Thoracic aorta (tissue), 2 donors: ENCODE measurements around the gene ARHGAP22. TPM values are rescaled to one million over a fixed set of nuclear protein-coding genes. Genes with fewer than 3 reads are reported as not detected.

Source experiments
- ATAC-seq: fragments of 150-250 bp; one replicate; pipeline ENCODE4 v1.8.0; 2017; ENCODE audit warnings: low read depth; ENCODE audit not compliant: insufficient number of reproducible peaks, low FRiP score
- DNase-seq: peaks from one replicate; pipeline ENCODE4 v3.0.0-alpha.2; 2020; ENCODE audit warnings: low spot score
- H3K27ac ChIP-seq, 2 donors: fragments of 200-600 bp; sonication (generic); 1 replicate in 1 of 2; 2 replicates in 1 of 2; pipeline ENCODE4 v1.5.1; 2016; ENCODE audit warnings: mild to moderate bottlenecking in 2 of 2, moderate library complexity in 2 of 2
- H3K27me3 ChIP-seq: fragments of 200-600 bp; sonication (generic); replicated peaks from 2 replicates; pipeline ENCODE4 v1.6.0; 2016; ENCODE audit warnings: mild to moderate bottlenecking; ENCODE audit not compliant: insufficient read depth
- H3K36me3 ChIP-seq: fragments of 200-600 bp; sonication (generic); one replicate; pipeline ENCODE4 v1.5.1; 2016
- H3K4me1 ChIP-seq, 2 donors: fragments of 200-600 bp; sonication (generic); 1 replicate in 1 of 2; 2 replicates in 1 of 2; pipeline versions ENCODE4 v1.5.1 to v1.6.0; 2016; ENCODE audit warnings: low read depth in 2 of 2, mild to moderate bottlenecking in 1 of 2; ENCODE audit not compliant: control insufficient read depth in 1 of 2
- H3K4me3 ChIP-seq: fragments of 200-600 bp; sonication (generic); 2 replicates; pipeline ENCODE4 v1.5.1; 2016; ENCODE audit warnings: mild to moderate bottlenecking
- H3K9me3 ChIP-seq: fragments of 200-600 bp; sonication (generic); 2 replicates; pipeline ENCODE4 v1.5.1; 2016
- CTCF ChIP-seq: fragments of 200-600 bp; sonication (generic); IDR thresholded peaks from one replicate; pipeline ENCODE4 v1.5.1; 2019; ENCODE audit warnings: antibody characterized with exemption
- total RNA-seq, 2 donors: library from RNA; depleted of rRNA; stranded (reverse); fragments of >200 nt; gene quantifications; one replicate each; pipeline versions ENCODE4 v1.1.0 to v1.2.3, GENCODE V29; 2016

Gene ARHGAP22
- total RNA-seq, 2 donors from 2014 or later = 15.4 to 24.8 TPM

DNA sequence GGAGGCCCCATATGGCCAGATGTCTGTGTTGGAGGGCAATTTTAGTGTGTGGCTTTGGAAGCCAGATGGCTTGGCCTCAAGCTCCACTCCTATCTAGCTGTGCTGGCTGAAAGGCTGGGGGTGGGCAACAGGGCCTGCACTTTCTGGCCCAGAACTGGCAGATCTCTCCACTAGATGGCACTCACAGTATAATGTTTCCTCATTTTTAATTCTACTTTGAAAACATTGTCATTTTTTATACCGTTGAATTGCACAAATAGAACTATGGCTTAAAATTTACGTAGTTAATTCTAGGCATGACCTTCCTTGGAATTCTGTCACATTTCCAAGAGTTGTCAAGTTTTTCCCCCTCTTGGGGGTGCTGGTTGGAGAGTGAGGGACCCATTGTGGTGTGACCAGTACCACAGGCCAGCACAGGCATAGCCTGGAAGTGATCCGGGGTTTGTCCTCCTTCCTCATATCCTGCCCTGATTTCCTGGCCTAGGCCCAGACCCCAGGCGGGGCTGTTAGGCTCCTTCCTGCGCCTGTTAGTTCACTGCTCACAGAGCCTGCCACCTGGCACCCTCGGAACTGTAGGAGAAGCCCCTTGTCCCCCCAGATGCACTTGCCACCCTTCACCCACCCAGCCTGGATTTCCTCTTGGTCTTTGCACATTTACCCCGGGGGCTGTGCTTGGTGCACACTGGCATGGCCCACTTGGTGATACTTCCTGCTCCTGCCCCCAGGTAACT lies 52.8 kb downstream of the ARHGAP22 start:
- H3K4me1 ChIP-seq = peaks cover 3 to 26% of the 10 kb centered on the region in 2 donors
- no peaks in the 10 kb centered on the region for H3K36me3 ChIP-seq
- H3K27ac ChIP-seq = no peak overlapping the region
- H3K4me3 ChIP-seq = no peak overlapping the region
- DNase-seq = no peak
- no peaks in the 10 kb centered on the region for H3K9me3 ChIP-seq
- ATAC-seq = no peak
- TF ChIP-seq CTCF = peak; percentile 61
- H3K27me3 ChIP-seq = no peaks in the 10 kb centered on the region

- TF ChIP-seq CTCF = no peak
- Histone ChIP-seq H3K27ac (no peak overlapping the region), H3K9me3 (no peaks in the 10 kb centered on the region), H3K27me3 (no peaks in the 10 kb centered on the region), H3K4me1 (peaks cover 3 to 26% of the 10 kb centered on the region in 2 donors), H3K36me3 (no peaks in the 10 kb centered on the region), H3K4me3 (no peak overlapping the region)
- no peak for ATAC-seq
- DNase-seq = no peak
Measured at GRCh38 chr10:48550977-48551376, 53.9 kb downstream of the ARHGAP22 start.

DNA sequence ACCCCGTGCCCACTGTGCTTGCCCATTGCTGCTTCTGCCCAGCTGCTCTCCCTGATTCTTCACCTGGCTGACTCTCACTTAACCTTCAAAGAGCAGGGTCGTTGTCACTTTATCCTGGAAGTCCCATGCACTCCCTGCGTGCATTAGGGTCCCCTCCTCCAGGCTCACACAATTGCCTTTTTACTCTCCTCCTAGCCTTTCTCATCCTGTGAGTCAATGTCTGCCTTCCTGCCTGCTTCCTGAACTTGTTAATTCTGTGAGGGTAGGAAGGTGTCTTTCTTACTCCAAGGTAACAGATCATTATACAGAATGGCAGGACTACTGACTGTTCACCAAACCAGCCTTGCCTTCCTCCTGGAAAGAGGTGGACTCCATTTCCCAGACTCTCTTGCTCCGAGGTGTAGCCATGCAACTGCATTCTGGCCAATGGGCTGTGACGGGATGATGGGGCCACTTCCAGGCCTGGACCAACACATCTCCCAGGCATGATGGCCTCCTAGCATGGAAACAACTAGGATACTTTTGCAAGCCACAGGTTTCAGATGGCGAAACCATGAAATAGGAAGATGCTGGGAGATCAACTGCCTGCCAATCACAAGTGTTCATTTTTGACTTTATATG lies 54.7 kb downstream of the ARHGAP22 start:
- H3K36me3 ChIP-seq = no peaks in the 10 kb centered on the region
- TF ChIP-seq CTCF = no peak
- peaks cover 3 to 21% of the 10 kb centered on the region in 2 donors for H3K4me1 ChIP-seq
- no peak overlapping the region for H3K27ac ChIP-seq
- H3K27me3 ChIP-seq = no peaks in the 10 kb centered on the region
- no peak overlapping the region for H3K4me3 ChIP-seq
- ATAC-seq (no peak), DNase-seq (no peak)
- H3K9me3 ChIP-seq = no peaks in the 10 kb centered on the region

- Histone ChIP-seq H3K27me3 (no peaks in the 10 kb centered on the region), H3K4me3 (no peak overlapping the region), H3K36me3 (no peaks in the 10 kb centered on the region), H3K27ac (no peak overlapping the region), H3K4me1 (peaks cover 3 to 12% of the 10 kb centered on the region in 2 donors), H3K9me3 (no peaks in the 10 kb centered on the region)
- TF ChIP-seq CTCF = no peak
- ATAC-seq = no peak
- DNase-seq = no peak
Measured at GRCh38 chr10:48549236-48549635, 55.6 kb downstream of the ARHGAP22 start.

GRCh38 chr10:48548531-48549135 lies 56.2 kb downstream of the ARHGAP22 start:
- no peaks in the 10 kb centered on the region for H3K36me3 ChIP-seq
- no peak overlapping the region for H3K4me3 ChIP-seq
- DNase-seq = no peak
- TF ChIP-seq CTCF = no peak
- H3K4me1 ChIP-seq = peaks cover 3 to 6% of the 10 kb centered on the region in 2 donors
- H3K27ac ChIP-seq = no peak overlapping the region
- no peaks in the 10 kb centered on the region for H3K27me3 ChIP-seq
- ATAC-seq = no peak
- no peaks in the 10 kb centered on the region for H3K9me3 ChIP-seq
